ENCODE data around the gene SPINT1.

Gene SPINT1

GRCh38 chr15:40843885-40844695 lies at the start of gene SPINT1:
Gene SPINT1, plus strand, starts transcription at chr15:40844048. Its CDS starts 507 bp downstream, at chr15:40844555.
- peak; percentile 23 for DNase-seq

- DNase-seq, result no peak
Observed at GRCh38 chr15:40796041-40796440, 47.8 kb upstream of the SPINT1 start.

GRCh38 chr15:40796512-40796911 lies 47.3 kb upstream of the SPINT1 start:
- DNase-seq, result no peak

- DNase-seq, result no peak
Observed at GRCh38 chr15:40799523-40799922, 44.3 kb upstream of the SPINT1 start.

GRCh38 chr15:40803076-40803475 lies 40.8 kb upstream of the SPINT1 start:
- no peak for DNase-seq

GRCh38 chr15:40803688-40804087 lies 40.2 kb upstream of the SPINT1 start:
- DNase-seq, result no peak

GRCh38 chr15:40806672-40807027 lies 37.2 kb upstream of the SPINT1 start:
- no peak for DNase-seq

- DNase-seq, result peak; percentile 91
Observed at GRCh38 chr15:40807028-40807887, 36.6 kb upstream of the SPINT1 start, which contains the start of the genes DNAJC17 and ZFYVE19. Gene DNAJC17, minus strand, starts transcription at chr15:40807473. Its CDS starts 27 bp downstream, at chr15:40807446. Gene ZFYVE19, plus strand, starts transcription at chr15:40807089. Its CDS starts 501 bp downstream, at chr15:40807590.

GRCh38 chr15:40807888-40808461 lies 35.9 kb upstream of the SPINT1 start:
- no peak for DNase-seq

- no peak for DNase-seq
Observed at GRCh38 chr15:40808861-40809450, 34.9 kb upstream of the SPINT1 start.

GRCh38 chr15:40812721-40813425 lies 31.0 kb upstream of the SPINT1 start:
- no peak for DNase-seq

- DNase-seq, result no peak
Observed at GRCh38 chr15:40815042-40815698, 28.7 kb upstream of the SPINT1 start.

GRCh38 chr15:40819048-40819447 lies 24.8 kb upstream of the SPINT1 start:
- no peak for DNase-seq

GRCh38 chr15:40821195-40821594 lies 22.7 kb upstream of the SPINT1 start:
- no peak for DNase-seq

GRCh38 chr15:40823572-40824343 lies 20.1 kb upstream of the SPINT1 start:
- no peak for DNase-seq

- no peak for DNase-seq
Observed at GRCh38 chr15:40825661-40826422, 18.0 kb upstream of the SPINT1 start.

- no peak for DNase-seq
Observed at GRCh38 chr15:40826423-40827075, 17.3 kb upstream of the SPINT1 start.

- DNase-seq, result no peak
Observed at GRCh38 chr15:40828447-40829036, 15.3 kb upstream of the SPINT1 start, which contains the start of gene PPP1R14D. Gene PPP1R14D, minus strand, starts transcription at chr15:40828708. Its CDS starts 67 bp downstream, at chr15:40828641.

- DNase-seq, result no peak
Observed at GRCh38 chr15:40829115-40829514, 14.7 kb upstream of the SPINT1 start.
